Measurements from ENCODE around the gene POU6F2.

- TF ChIP-seq CTCF (IDR thresholded peaks at IDR 0.05), result no peak
- TF ChIP-seq POLR2AphosphoS5 (IDR thresholded peaks at IDR 0.05), result no peak
Measured at GRCh38 chr7:39044489-39044888, 66.8 kb downstream of the POU6F2 start.

Measured in upper lobe of left lung (tissue), 4 donors.